Superior temporal gyrus (tissue), 1 donor: Measurements from ENCODE around the gene SAMSN1.
"Not testable (repeated sequence)": the region's sequence is repeated elsewhere in the genome, so short reads cannot be mapped to it uniquely, and the experiment has no call there.

ENCODE experiments used
- DNase-seq: peaks from one replicate; pipeline ENCODE4 v3.0.0-alpha.2; 2016; ENCODE audit errors: extremely low spot score

SAMSN1 gene

GRCh38 chr21:14566894-14567293 lies 20.8 kb upstream of the SAMSN1 start:
- DNase-seq: no peak

DNA sequence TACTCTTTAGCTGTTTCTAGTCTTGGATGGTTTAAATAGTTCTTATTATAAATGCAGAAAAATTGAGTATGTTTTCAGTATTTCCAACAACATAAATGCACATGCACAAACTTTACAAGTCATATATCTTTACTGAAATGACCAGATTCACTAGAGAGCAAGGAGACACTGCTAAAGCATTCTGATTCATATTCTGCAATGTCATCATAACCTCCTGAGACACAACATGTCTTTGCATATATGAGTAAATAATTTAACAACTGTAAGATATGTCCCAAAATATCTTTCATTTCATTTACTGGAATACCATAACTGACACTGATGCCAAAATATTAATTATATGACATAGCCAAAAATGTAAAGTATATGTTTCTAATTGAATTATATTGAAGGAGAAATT lies 16.8 kb upstream of the SAMSN1 start:
- no peak for DNase-seq

- DNase-seq: no peak
Measured at GRCh38 chr21:14560555-14560954, 14.4 kb upstream of the SAMSN1 start.

GRCh38 chr21:14560139-14560538 lies 14.0 kb upstream of the SAMSN1 start:
- no peak for DNase-seq

GRCh38 chr21:14559102-14559501 lies 13.0 kb upstream of the SAMSN1 start:
- DNase-seq: no peak

DNA sequence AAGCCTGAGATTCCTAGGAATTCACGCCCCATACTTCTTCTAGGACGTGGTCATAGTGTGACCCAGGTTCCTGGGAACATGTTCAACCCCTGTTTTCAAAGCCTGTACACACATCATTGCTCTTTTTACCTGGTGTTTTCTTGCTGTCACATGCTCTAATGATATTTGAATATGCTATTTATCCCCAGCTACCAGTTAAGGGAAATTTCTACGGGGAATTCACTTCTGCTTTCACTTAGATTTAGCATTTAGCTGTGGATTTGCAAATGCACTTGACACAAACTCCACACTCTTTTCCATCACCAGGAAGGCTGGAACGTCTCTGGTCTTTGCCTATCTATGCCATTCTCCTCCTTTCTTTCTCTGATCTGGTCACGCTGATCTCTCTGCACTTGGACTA lies 11.3 kb upstream of the SAMSN1 start:
- no peak for DNase-seq

DNA sequence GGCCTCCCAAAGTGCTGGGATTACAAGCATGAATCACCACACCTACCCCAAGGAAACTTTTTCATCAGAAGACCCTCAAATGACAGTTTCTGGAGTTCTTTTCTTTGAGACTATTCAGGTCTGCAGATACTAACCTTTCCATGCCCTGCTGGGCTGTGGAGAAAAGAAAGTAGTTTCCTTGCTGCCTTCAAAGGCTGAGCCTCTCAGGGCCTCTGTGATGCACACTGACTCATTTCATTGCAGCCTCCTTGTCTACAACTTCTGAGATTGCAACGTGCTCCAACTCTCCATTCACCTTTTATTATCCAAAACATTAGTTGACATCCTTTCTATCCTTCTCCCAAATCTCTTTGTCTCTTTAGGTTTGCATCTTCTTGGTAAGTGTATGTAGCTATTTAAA lies 8.8 kb upstream of the SAMSN1 start:
- DNase-seq: no peak

DNA sequence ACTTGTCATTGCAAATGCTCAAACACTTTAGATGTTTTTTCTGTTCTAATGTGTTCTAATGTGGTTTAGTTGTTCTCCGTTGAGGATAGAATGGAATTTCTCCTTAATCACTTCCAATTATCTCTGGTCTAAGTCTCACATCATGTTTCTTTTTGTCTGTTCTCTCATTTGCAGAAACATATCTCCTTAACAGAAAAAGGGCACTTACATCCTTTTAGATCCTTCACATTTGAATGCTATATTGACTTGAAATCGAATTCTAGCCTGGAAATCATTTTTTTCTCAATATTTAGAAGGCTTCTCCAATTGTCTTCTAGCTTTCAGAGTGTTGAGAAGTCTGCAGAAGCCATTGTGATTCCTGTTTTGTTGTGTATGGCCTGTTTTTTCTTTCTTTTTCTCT lies 7.3 kb upstream of the SAMSN1 start:
- DNase-seq: no peak

- DNase-seq: no peak
Measured at GRCh38 chr21:14551741-14552140, 5.6 kb upstream of the SAMSN1 start.

- DNase-seq: no peak
Measured at GRCh38 chr21:14550135-14550534, 4.0 kb upstream of the SAMSN1 start.

- DNase-seq: no peak
Measured at GRCh38 chr21:14548779-14549178, 2.7 kb upstream of the SAMSN1 start.

DNA sequence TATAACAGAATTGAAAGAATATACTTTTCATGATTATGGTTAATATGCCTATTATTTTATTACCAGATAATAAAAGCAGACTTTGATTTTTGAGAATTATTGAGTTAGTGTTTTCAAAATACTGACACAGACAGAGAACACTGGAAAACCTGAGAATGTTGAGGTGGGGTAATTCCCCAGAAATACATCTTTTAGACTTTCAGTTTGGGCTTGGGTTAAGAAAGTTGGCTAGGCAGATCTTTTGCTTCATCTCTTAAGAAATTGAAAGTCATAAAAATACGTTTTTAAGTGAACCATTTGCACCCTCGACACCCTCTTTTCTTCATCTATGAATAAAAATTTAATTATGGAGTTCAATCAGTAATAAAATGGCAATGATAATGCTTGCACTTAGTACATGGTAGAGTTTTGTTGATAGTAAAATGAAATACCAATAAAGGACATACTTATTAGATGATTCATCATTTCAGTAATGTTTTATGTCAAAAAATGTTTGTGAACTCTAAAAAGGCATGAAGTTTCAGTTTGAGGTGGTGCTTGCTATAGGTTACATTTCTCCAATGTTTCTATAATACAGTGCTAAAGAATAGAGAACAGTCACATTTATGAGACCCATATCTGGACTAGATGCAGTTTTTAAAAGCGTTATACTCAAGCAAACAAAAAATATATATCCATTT lies 1.9 kb upstream of the SAMSN1 start:
- DNase-seq: no peak

DNA sequence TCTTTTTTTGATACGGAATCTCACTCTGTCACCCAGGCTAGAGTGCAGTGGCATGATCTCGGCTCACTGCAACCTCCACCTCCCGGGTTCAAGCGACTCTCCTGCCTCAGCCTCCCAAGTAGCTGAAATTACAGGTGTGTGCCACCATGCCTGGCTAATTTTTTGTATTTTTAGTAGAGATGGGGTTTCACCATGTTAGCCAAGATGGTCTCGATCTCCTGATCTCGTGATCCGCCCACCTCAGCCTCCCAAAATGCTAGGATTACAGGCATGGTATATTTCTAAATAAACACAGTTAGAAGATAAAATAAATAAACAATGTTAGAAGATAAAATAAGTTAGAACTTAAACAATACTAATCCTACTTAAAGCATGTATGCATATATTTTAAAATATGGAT lies 604 bp upstream of the SAMSN1 start:
- not testable (repeated sequence) for DNase-seq

GRCh38 chr21:14543983-14544382 lies 2.1 kb downstream of the SAMSN1 start:
- DNase-seq: no peak

DNA sequence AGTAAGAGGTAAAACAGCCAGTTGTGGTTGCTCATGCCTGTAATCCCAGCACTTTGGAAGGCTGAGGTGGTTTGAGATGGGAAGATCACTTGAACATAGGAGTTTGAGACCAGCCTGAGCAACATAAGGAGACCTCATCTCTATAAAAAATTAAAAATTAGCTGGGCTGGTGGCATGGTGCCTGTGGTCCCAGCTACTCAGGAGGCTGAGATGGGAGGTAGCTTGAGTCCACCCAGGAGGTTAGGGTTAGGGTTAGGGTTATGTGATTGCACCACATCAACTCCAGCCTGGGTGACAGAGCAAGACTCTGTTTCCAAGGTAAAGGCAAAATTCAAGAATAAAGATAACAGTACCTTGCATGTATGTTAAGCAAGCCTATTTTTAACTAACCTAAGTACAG lies 3.5 kb downstream of the SAMSN1 start:
- DNase-seq: no peak

- DNase-seq: no peak
Measured at GRCh38 chr21:14541841-14542490, 4.1 kb downstream of the SAMSN1 start.

GRCh38 chr21:14538483-14538882 lies 7.6 kb downstream of the SAMSN1 start:
- DNase-seq: no peak

DNA sequence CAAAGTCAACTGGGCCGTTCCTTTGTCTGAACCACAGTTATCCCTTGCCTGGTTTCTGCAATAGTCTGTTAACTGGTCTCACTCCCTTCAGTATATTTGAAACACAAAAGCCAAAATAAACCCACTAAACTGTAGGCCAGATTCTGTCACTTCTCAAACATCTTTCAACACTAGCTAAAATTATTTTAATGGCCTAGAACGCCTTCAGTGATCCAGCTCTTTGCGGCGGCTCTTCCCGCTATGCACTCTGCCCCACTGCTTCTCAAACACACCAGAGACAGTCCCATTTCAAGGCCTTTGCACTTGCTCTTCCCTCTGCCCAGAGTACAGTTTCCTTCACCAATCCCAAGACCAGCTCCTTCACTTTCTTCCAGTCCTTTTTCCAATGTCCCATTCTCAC lies 9.2 kb downstream of the SAMSN1 start:
- DNase-seq: no peak

- no peak for DNase-seq
Measured at GRCh38 chr21:14535702-14536101, 10.4 kb downstream of the SAMSN1 start.

GRCh38 chr21:14533499-14534428 lies 12.4 kb downstream of the SAMSN1 start:
- DNase-seq: no peak

DNA sequence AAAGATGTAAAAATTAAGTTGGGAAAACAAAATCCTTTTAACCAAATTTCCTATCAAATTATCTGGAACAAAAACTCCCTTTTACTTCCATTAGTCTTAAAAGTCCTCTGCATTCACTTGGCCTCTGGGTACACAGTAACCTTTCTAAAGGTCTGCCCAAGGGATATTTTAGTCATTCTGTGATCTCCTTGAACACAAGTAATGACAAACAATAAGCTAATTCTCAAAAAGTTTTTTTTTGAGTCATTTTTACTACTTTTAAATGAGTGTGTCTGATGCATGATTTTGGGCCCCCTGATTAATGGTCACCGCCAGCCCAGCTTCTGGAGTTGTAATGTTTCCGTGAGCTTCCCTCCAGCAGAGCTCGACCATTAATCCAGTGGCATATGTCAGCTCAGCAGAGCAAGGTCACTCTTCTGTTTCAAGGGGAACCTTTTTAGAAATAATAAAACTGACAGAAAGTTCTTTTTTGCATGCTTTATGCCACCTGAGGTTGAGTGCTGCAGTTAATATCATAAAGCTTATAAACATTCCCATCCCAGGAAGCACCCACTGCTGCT lies 14.3 kb downstream of the SAMSN1 start:
- DNase-seq: no peak

- DNase-seq: no peak
Measured at GRCh38 chr21:14530592-14530991, 15.5 kb downstream of the SAMSN1 start.
